Psoas muscle (tissue), 8 donors: ENCODE results near the gene CHD6. TPM values are rescaled to one million over a fixed set of nuclear protein-coding genes. Genes with fewer than 3 reads are reported as not detected.

Source experiments
- ATAC-seq, 4 donors: fragments of 200-7000 bp; cut with Tn5 transposase; one replicate each; pipeline ENCODE4 v1.9.1; 2020; ENCODE audit warnings: moderate library complexity in 3 of 4, mild to moderate bottlenecking in 2 of 4
- DNase-seq, 2 donors: peaks; one replicate each; pipeline ENCODE4 v3.0.0-alpha.2; 2020
- H3K27ac ChIP-seq: fragments of 200-600 bp; one replicate; pipeline ENCODE4 v1.8.0; 2022
- H3K27me3 ChIP-seq, 3 donors: fragments of 200-600 bp in 1 of 3; one replicate each; pipeline versions ENCODE4 v1.6.1 to v1.8.0; 2013 to 2022; ENCODE audit warnings: low read length in 2 of 3, mild to moderate bottlenecking in 2 of 3, moderate library complexity in 1 of 3; ENCODE audit not compliant: insufficient read depth in 3 of 3
- H3K36me3 ChIP-seq, 2 donors: fragments of 200-600 bp in 1 of 2; one replicate each; pipeline versions ENCODE4 v1.6.1 to v1.8.0; 2013 to 2022; ENCODE audit warnings: low read depth in 1 of 2, mild to moderate bottlenecking in 1 of 2, moderate library complexity in 1 of 2; ENCODE audit not compliant: insufficient read depth in 1 of 2
- H3K4me1 ChIP-seq: fragments of 200-600 bp; one replicate; pipeline ENCODE4 v1.8.0; 2022
- H3K4me3 ChIP-seq: fragments of 200-600 bp; one replicate; pipeline ENCODE4 v1.8.0; 2022; ENCODE audit warnings: mild to moderate bottlenecking
- H3K9me3 ChIP-seq: fragments of 200-600 bp; one replicate; pipeline ENCODE4 v1.8.0; 2022
- WGBS, 3 donors: extraction: QIAGEN DNeasy Blood & Tissue Kit; methylation state at CpG; one replicate each; pipeline versions ENCODE4 v1.1.6 to v1.1.7; 2013; 5-methylcytosine and 5-hydroxymethylcytosine counted together
- intact Hi-C, 2 donors: fragments of 100-400 bp; cut with DNase I; formaldehyde crosslinking; loops; one replicate each; pipeline versions ENCODE4 v1.11.0 to v1.14.2; 2022
- polyA plus RNA-seq, 3 donors: library from polyadenylated mRNA; stranded (reverse); fragments of 200-250 nt; gene quantifications; one replicate each; pipeline ENCODE4 v1.2.3, GENCODE V29; 2013
- total RNA-seq, 4 donors: library from RNA; stranded (reverse); fragmentation: NEBNext Ultra II Directional in 2 of 4; extraction: Animal tissue kit (Norgen Biotek cat#: 25700) in 2 of 4; gene quantifications; one replicate each; pipeline versions ENCODE4 v1.2.1 to v1.2.4, GENCODE V29; 2021 to 2023
- TF ChIP-seq, protein P1 (sequence below): fragments of 200-600 bp; IDR thresholded peaks from one replicate; pipeline ENCODE4 v1.8.0; 2022; ENCODE audit warnings: antibody characterized with exemption
- donor health status: healthy with polysubstance abuse.
- donor health status: DM: no; HTN: no; CAD: no; lungs with moderate emphysema.
- donor health status: Bipolar disorder and iron deficiency.
- donor health status: healthy.
- donor health status: DM: yes; HTN: yes; CAD: no.
- donor health status: DM: no; HTN: no; CAD: no.
- donor health status: DM: no; HTN: no; CAD: no.
- donor health status: DM: yes; HTN: yes; CAD: no.

Gene CHD6
- total and polyA plus RNA-seq, 7 donors: 1.7 to 30.4 (median 17.2) TPM

DNA sequence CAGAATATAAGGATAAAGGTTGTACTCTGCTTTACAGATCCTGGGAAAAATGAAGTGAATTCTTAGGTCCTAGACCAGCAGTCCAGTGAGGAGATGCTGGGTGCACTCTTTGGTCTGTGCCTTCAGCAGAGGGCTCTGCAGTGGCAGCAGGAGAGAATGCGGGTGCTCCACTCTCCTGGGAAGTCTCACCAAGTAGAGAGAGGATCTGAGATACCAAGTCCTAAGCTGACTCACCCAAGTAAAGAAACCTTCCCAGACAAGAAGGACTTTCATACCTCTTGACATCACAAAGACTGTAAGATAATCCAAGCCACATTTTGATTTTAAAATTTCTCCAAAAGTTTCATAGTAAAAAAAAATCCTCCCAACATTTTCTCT, 134.6 kb downstream of the CHD6 start:
- intact Hi-C loops: no loop called here
- Histone ChIP-seq H3K36me3 (peaks cover 16 to 80% of the 10 kb centered on the region in 2 donors), H3K4me3 (no peak overlapping the region), H3K27me3 (no peaks in the 10 kb centered on the region), H3K27ac (no peak overlapping the region), H3K9me3 (no peaks in the 10 kb centered on the region), H3K4me1 (no peaks in the 10 kb centered on the region)
- TF ChIP-seq, protein P1, sequence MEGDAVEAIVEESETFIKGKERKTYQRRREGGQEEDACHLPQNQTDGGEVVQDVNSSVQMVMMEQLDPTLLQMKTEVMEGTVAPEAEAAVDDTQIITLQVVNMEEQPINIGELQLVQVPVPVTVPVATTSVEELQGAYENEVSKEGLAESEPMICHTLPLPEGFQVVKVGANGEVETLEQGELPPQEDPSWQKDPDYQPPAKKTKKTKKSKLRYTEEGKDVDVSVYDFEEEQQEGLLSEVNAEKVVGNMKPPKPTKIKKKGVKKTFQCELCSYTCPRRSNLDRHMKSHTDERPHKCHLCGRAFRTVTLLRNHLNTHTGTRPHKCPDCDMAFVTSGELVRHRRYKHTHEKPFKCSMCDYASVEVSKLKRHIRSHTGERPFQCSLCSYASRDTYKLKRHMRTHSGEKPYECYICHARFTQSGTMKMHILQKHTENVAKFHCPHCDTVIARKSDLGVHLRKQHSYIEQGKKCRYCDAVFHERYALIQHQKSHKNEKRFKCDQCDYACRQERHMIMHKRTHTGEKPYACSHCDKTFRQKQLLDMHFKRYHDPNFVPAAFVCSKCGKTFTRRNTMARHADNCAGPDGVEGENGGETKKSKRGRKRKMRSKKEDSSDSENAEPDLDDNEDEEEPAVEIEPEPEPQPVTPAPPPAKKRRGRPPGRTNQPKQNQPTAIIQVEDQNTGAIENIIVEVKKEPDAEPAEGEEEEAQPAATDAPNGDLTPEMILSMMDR: no peak
- DNase-seq (no peak), ATAC-seq (no peak)
- 96 to 100% (median 100%) methylated on average over 1 of the region's 1 CpG for WGBS, 3 donors

DNA sequence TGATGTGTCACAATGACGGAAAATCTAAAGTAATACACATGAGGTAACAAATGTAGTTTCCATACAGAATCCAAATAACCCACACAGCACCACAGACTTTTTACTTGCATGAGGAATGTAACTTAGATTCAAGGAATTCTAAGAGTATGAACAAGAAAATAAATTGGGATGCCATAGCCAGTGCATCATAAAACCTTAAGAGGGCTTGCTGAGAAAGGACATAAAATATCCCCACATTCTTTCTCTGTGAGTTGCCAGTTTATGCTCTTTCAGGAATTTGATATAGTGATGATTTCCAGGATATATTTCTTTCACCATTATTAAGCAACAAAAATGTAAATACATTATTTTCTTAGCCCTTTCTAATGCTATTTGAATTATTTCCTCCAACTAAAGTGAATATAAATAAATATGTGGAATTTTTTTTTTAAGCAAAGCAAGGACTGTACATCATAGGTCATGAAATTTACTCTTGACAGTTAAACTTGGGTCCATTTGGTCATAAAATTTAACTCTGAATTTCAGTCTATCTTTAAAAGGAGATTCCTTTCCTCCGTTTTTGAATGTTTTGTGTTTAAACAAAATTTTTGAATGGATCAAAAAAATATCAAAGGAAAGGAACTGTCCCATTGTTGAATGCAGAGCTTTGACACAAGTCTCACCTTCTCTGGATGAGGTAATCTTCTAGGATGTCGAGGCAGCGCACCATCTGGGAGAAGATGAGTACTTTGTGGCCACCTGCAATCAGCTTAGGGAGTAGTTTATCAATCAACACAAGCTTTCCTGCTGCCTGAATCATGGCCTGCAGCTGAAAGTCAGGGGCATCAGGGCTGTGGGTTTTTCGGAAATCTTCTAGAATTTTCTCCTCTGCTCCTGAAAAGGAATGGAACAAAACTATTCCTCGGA, 135.3 kb downstream of the CHD6 start:
- WGBS, 3 donors: 78 to 82% (median 79%) methylated on average over 6 of the region's 6 CpGs
- peaks cover 11 to 78% of the 10 kb centered on the region in 2 donors for H3K36me3 ChIP-seq

DNA sequence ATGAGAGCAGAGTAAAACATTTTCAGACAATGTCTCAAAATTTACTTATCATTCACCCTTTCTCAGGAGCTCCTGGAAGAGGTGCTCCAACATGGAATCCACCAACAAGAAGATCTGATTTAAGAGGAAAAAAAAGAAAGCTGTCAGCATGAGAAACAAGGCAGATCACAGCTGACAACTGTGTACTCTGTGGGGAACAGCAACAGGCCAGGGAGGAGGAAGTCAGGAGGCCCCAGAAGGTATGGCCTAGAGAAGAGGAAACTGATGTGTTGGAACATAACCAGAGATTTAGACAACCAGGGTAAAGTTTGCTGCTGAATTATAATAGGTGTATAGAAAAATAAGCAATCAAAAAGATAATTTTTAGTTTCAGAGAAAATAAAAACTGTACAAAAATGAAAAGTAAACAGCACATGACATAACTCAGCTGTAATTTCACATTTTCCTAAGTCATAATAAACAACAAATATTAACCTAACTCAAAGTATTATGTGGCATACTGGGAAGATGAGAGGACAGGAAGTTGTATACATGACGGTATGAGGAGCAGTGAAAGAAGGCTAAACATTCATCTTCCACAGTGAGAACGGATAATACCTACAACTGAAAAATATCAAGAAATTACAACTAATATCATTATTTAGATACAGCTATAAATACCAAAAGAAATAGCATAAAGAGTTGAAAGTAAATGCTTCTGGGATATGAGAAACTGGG, 138.0 kb downstream of the CHD6 start:
- no peaks in the 10 kb centered on the region for H3K9me3 ChIP-seq
- no peak overlapping the region for H3K27ac ChIP-seq
- no peak overlapping the region for H3K4me3 ChIP-seq
- no peak for DNase-seq
- TF ChIP-seq, protein P1: no peak
- WGBS, 3 donors: 81 to 87% (median 84%) methylated on average over 2 of the region's 2 CpGs
- H3K4me1 ChIP-seq: peaks cover 17% of the 10 kb centered on the region
- H3K27me3 ChIP-seq: no peaks in the 10 kb centered on the region
- peaks cover 3 to 51% of the 10 kb centered on the region in 2 donors for H3K36me3 ChIP-seq
- ATAC-seq: no peak
- intact Hi-C loops: no loop called here

More for the DNA sequence above, 135.3 kb downstream of the CHD6 start:
- Histone ChIP-seq H3K4me1 (no peaks in the 10 kb centered on the region), H3K9me3 (no peaks in the 10 kb centered on the region), H3K27me3 (no peaks in the 10 kb centered on the region), H3K27ac (no peak overlapping the region), H3K4me3 (no peak overlapping the region)
- ATAC-seq (no peak), DNase-seq (no peak)
- intact Hi-C loops: no loop called here
- TF ChIP-seq, protein P1: no peak

DNA sequence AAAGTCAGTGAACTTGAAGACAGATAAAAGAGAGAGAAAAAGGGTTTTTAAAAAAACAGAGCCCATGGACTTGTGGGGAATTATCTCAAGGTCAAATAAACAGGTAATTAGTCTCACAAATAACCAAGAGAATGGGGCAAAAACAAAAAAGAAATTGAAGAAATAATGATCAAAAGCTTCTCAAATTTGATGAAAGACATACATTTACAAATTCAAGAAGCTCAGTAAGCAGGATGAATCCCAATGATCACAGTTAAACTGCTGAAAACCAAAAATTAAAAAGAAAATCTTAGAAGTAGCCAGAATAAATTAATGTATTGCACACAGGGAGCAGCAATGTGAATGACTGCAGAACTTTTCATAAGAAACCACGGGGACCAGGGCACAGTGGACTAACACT, 139.1 kb downstream of the CHD6 start:
- intact Hi-C loops: loop anchor here in 1 of 2 donors (10.0 kb wide), 1 partner anchor 216 kb away; no protein-coding TSS in a partner anchor
- H3K9me3 ChIP-seq: no peaks in the 10 kb centered on the region
- H3K36me3 ChIP-seq: peaks cover 0 to 40% of the 10 kb centered on the region in 2 donors
- no peak for ATAC-seq
- no peak overlapping the region for H3K4me3 ChIP-seq
- DNase-seq: no peak
- H3K27me3 ChIP-seq: no peaks in the 10 kb centered on the region
- TF ChIP-seq, protein P1: no peak
- H3K4me1 ChIP-seq: peaks cover 22% of the 10 kb centered on the region
- 96 to 100% (median 97%) methylated on average over 1 of the region's 1 CpG for WGBS, 3 donors
- H3K27ac ChIP-seq: no peak overlapping the region
